Dermis blood vessel endothelial cell (primary cell): ENCODE results near the gene HSPA12A. TPM values are rescaled to one million over a fixed set of nuclear protein-coding genes. Genes with fewer than 3 reads are reported as not detected.
A peak's percentile ranks its signal among the peaks of the same experiment; 100 is the strongest.

ENCODE experiments used
- DNase-seq: peaks from one replicate; pipeline ENCODE4 v3.0.0; 2010
- total RNA-seq: library from RNA; depleted of rRNA; stranded (reverse); fragments of >200 nt; gene quantifications from 2 replicates; pipeline ENCODE4 v1.2.3, GENCODE V29; 2014

HSPA12A gene
- total RNA-seq: 0.56 and 0.68 TPM in 2 replicates

- DNase-seq: peak; percentile 71
Measured at GRCh38 chr10:116742367-116743265, at the start of gene HSPA12A. Gene HSPA12A (minus strand): TSS chr10:116742566. CDS start chr10:116742469, 97 bp downstream.

GRCh38 chr10:116791241-116791640 lies 48.9 kb upstream of the HSPA12A start:
- no peak for DNase-seq

GRCh38 chr10:116787893-116788665 lies 45.7 kb upstream of the HSPA12A start:
- DNase-seq: peak; percentile 78

- DNase-seq: no peak
Measured at GRCh38 chr10:116787053-116787659, 44.8 kb upstream of the HSPA12A start.

GRCh38 chr10:116785867-116786266 lies 43.5 kb upstream of the HSPA12A start:
- no peak for DNase-seq

- DNase-seq: no peak
Measured at GRCh38 chr10:116785282-116785681, 42.9 kb upstream of the HSPA12A start.

- DNase-seq: no peak
Measured at GRCh38 chr10:116784651-116785050, 42.3 kb upstream of the HSPA12A start.

GRCh38 chr10:116784035-116784434 lies 41.7 kb upstream of the HSPA12A start:
- no peak for DNase-seq

- DNase-seq: no peak
Measured at GRCh38 chr10:116783011-116783655, 40.8 kb upstream of the HSPA12A start.

GRCh38 chr10:116781370-116781884 lies 39.1 kb upstream of the HSPA12A start:
- no peak for DNase-seq

GRCh38 chr10:116780691-116781205 lies 38.4 kb upstream of the HSPA12A start:
- no peak for DNase-seq

GRCh38 chr10:116779076-116779687 lies 36.8 kb upstream of the HSPA12A start:
- no peak for DNase-seq

- DNase-seq: no peak
Measured at GRCh38 chr10:116777006-116777405, 34.6 kb upstream of the HSPA12A start.

GRCh38 chr10:116775488-116776400 lies 33.4 kb upstream of the HSPA12A start:
- DNase-seq: no peak

- DNase-seq: no peak
Measured at GRCh38 chr10:116774728-116775151, 32.4 kb upstream of the HSPA12A start.

GRCh38 chr10:116772909-116773705 lies 30.7 kb upstream of the HSPA12A start:
- no peak for DNase-seq

- DNase-seq: no peak
Measured at GRCh38 chr10:116771959-116772585, 29.7 kb upstream of the HSPA12A start.

GRCh38 chr10:116771101-116771958 lies 29.0 kb upstream of the HSPA12A start:
- DNase-seq: peak; percentile 29
